C4-2B (cell line): ENCODE results near the gene PALMD.

ENCODE experiments used
- CTCF ChIP-seq: fragments of 450-650 bp; conservative IDR thresholded peaks from 2 replicates; pipeline ENCODE4 v1.5.1; 2017; ENCODE audit warnings: mild to moderate bottlenecking
- ZFX ChIP-seq: fragments of 450-650 bp; IDR thresholded peaks from 2 replicates; pipeline ENCODE4 v1.6.1; 2017

- TF ChIP-seq CTCF (no peak), ZFX (no peak)
Measured at GRCh38 chr1:99676876-99677275, 31.0 kb downstream of the PALMD start.
